ENCODE measurements around the gene CNTNAP2.

The CNTNAP2 gene

GRCh38 chr7:148340438-148341280 is 2224.1 kb downstream of the CNTNAP2 start:
- in situ Hi-C loops (cut with HindIII; ENCODE audit: low sequenced_read_pairs), result no loop called here

- in situ Hi-C loops (cut with HindIII; ENCODE audit: low sequenced_read_pairs), result no loop called here
Observed at GRCh38 chr7:148344406-148344805, 2227.8 kb downstream of the CNTNAP2 start.

GRCh38 chr7:148347981-148348380 is 2231.4 kb downstream of the CNTNAP2 start:
- in situ Hi-C loops (cut with HindIII; ENCODE audit: low sequenced_read_pairs), result no loop called here

GRCh38 chr7:148348466-148348865 is 2231.9 kb downstream of the CNTNAP2 start:
- in situ Hi-C loops (cut with HindIII; ENCODE audit: low sequenced_read_pairs), result no loop called here

- in situ Hi-C loops (cut with HindIII; ENCODE audit: low sequenced_read_pairs), result no loop called here
Observed at GRCh38 chr7:148356303-148356702, 2239.7 kb downstream of the CNTNAP2 start.

GRCh38 chr7:148362541-148362940 is 2245.9 kb downstream of the CNTNAP2 start:
- in situ Hi-C loops (cut with HindIII; ENCODE audit: low sequenced_read_pairs), result no loop called here

- in situ Hi-C loops (cut with HindIII; ENCODE audit: low sequenced_read_pairs), result no loop called here
Observed at GRCh38 chr7:148367731-148368475, 2251.3 kb downstream of the CNTNAP2 start.

- in situ Hi-C loops (cut with HindIII; ENCODE audit: low sequenced_read_pairs), result no loop called here
Observed at GRCh38 chr7:148368562-148368961, 2252.0 kb downstream of the CNTNAP2 start.

- in situ Hi-C loops (cut with HindIII; ENCODE audit: low sequenced_read_pairs), result no loop called here
Observed at GRCh38 chr7:148371280-148371937, 2254.8 kb downstream of the CNTNAP2 start.

GRCh38 chr7:148374396-148375259 is 2258.0 kb downstream of the CNTNAP2 start:
- in situ Hi-C loops (cut with HindIII; ENCODE audit: low sequenced_read_pairs), result no loop called here

- in situ Hi-C loops (cut with HindIII; ENCODE audit: low sequenced_read_pairs), result no loop called here
Observed at GRCh38 chr7:148379677-148380076, 2263.1 kb downstream of the CNTNAP2 start.

GRCh38 chr7:148380596-148381419 is 2264.2 kb downstream of the CNTNAP2 start:
- in situ Hi-C loops (cut with HindIII; ENCODE audit: low sequenced_read_pairs), result no loop called here

GRCh38 chr7:148382596-148382995 is 2266.0 kb downstream of the CNTNAP2 start:
- in situ Hi-C loops (cut with HindIII; ENCODE audit: low sequenced_read_pairs), result no loop called here

GRCh38 chr7:148383651-148384050 is 2267.1 kb downstream of the CNTNAP2 start:
- in situ Hi-C loops (cut with HindIII; ENCODE audit: low sequenced_read_pairs), result no loop called here

GRCh38 chr7:148385009-148385682 is 2268.5 kb downstream of the CNTNAP2 start:
- in situ Hi-C loops (cut with HindIII; ENCODE audit: low sequenced_read_pairs), result no loop called here

- in situ Hi-C loops (cut with HindIII; ENCODE audit: low sequenced_read_pairs), result no loop called here
Observed at GRCh38 chr7:148390381-148390780, 2273.8 kb downstream of the CNTNAP2 start.

GRCh38 chr7:148391591-148391990 is 2275.0 kb downstream of the CNTNAP2 start:
- in situ Hi-C loops (cut with HindIII; ENCODE audit: low sequenced_read_pairs), result no loop called here

GRCh38 chr7:148394582-148394981 is 2278.0 kb downstream of the CNTNAP2 start:
- in situ Hi-C loops (cut with HindIII; ENCODE audit: low sequenced_read_pairs), result no loop called here

- in situ Hi-C loops (cut with HindIII; ENCODE audit: low sequenced_read_pairs), result no loop called here
Observed at GRCh38 chr7:148395352-148395811, 2278.8 kb downstream of the CNTNAP2 start.
